Psoas muscle (tissue), 8 donors: ENCODE data around the gene PC. TPM values are rescaled to one million over a fixed set of nuclear protein-coding genes. Genes with fewer than 3 reads are reported as not detected.
"Not testable (repeated sequence)": the region's sequence is repeated elsewhere in the genome, so short reads cannot be mapped to it uniquely, and the experiment has no call there.

ENCODE experiments used
- ATAC-seq, 4 donors: fragments of 200-7000 bp; cut with Tn5 transposase; one replicate each; pipeline ENCODE4 v1.9.1; 2020; ENCODE audit warnings: moderate library complexity in 3 of 4, mild to moderate bottlenecking in 2 of 4
- DNase-seq, 2 donors: peaks; one replicate each; pipeline ENCODE4 v3.0.0-alpha.2; 2020
- H3K27ac ChIP-seq: fragments of 200-600 bp; one replicate; pipeline ENCODE4 v1.8.0; 2022
- H3K27me3 ChIP-seq, 3 donors: fragments of 200-600 bp in 1 of 3; one replicate each; pipeline versions ENCODE4 v1.6.1 to v1.8.0; 2013 to 2022; ENCODE audit warnings: low read length in 2 of 3, mild to moderate bottlenecking in 2 of 3, moderate library complexity in 1 of 3; ENCODE audit not compliant: insufficient read depth in 3 of 3
- H3K36me3 ChIP-seq, 2 donors: fragments of 200-600 bp in 1 of 2; one replicate each; pipeline versions ENCODE4 v1.6.1 to v1.8.0; 2013 to 2022; ENCODE audit warnings: low read depth in 1 of 2, mild to moderate bottlenecking in 1 of 2, moderate library complexity in 1 of 2; ENCODE audit not compliant: insufficient read depth in 1 of 2
- H3K4me1 ChIP-seq: fragments of 200-600 bp; one replicate; pipeline ENCODE4 v1.8.0; 2022
- H3K4me3 ChIP-seq: fragments of 200-600 bp; one replicate; pipeline ENCODE4 v1.8.0; 2022; ENCODE audit warnings: mild to moderate bottlenecking
- H3K9me3 ChIP-seq: fragments of 200-600 bp; one replicate; pipeline ENCODE4 v1.8.0; 2022
- WGBS, 3 donors: extraction: QIAGEN DNeasy Blood & Tissue Kit; methylation state at CpG; one replicate each; pipeline versions ENCODE4 v1.1.6 to v1.1.7; 2013; 5-methylcytosine and 5-hydroxymethylcytosine counted together
- intact Hi-C, 2 donors: fragments of 100-400 bp; cut with DNase I; formaldehyde crosslinking; loops; one replicate each; pipeline versions ENCODE4 v1.11.0 to v1.14.2; 2022
- polyA plus RNA-seq, 3 donors: library from polyadenylated mRNA; stranded (reverse); fragments of 200-250 nt; gene quantifications; one replicate each; pipeline ENCODE4 v1.2.3, GENCODE V29; 2013
- total RNA-seq, 4 donors: library from RNA; stranded (reverse); fragmentation: NEBNext Ultra II Directional in 2 of 4; extraction: Animal tissue kit (Norgen Biotek cat#: 25700) in 2 of 4; gene quantifications; one replicate each; pipeline versions ENCODE4 v1.2.1 to v1.2.4, GENCODE V29; 2021 to 2023
- TF ChIP-seq, protein P1 (sequence below): fragments of 200-600 bp; IDR thresholded peaks from one replicate; pipeline ENCODE4 v1.8.0; 2022; ENCODE audit warnings: antibody characterized with exemption
- donor health status: healthy with polysubstance abuse.
- donor health status: DM: no; HTN: no; CAD: no; lungs with moderate emphysema.
- donor health status: Bipolar disorder and iron deficiency.
- donor health status: healthy.
- donor health status: DM: yes; HTN: yes; CAD: no.
- donor health status: DM: no; HTN: no; CAD: no.
- donor health status: DM: no; HTN: no; CAD: no.
- donor health status: DM: yes; HTN: yes; CAD: no.

The PC gene
- total and polyA plus RNA-seq, 7 donors = 11.1 to 48.8 (median 18.3) TPM

- Histone ChIP-seq H3K9me3 (no peaks in the 10 kb centered on the region), H3K4me1 (no peaks in the 10 kb centered on the region), H3K27me3 (no peaks in the 10 kb centered on the region), H3K27ac (no peak overlapping the region), H3K36me3 (no peaks in the 10 kb centered on the region), H3K4me3 (no peak overlapping the region)
- TF ChIP-seq, protein P1, sequence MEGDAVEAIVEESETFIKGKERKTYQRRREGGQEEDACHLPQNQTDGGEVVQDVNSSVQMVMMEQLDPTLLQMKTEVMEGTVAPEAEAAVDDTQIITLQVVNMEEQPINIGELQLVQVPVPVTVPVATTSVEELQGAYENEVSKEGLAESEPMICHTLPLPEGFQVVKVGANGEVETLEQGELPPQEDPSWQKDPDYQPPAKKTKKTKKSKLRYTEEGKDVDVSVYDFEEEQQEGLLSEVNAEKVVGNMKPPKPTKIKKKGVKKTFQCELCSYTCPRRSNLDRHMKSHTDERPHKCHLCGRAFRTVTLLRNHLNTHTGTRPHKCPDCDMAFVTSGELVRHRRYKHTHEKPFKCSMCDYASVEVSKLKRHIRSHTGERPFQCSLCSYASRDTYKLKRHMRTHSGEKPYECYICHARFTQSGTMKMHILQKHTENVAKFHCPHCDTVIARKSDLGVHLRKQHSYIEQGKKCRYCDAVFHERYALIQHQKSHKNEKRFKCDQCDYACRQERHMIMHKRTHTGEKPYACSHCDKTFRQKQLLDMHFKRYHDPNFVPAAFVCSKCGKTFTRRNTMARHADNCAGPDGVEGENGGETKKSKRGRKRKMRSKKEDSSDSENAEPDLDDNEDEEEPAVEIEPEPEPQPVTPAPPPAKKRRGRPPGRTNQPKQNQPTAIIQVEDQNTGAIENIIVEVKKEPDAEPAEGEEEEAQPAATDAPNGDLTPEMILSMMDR = no peak
- DNase-seq (no peak), ATAC-seq (no peak)
- 91% methylated on average over 5 of the region's 5 CpGs for WGBS, 3 donors
- intact Hi-C loops = no loop called here
These were observed 143.5 kb downstream of the PC start for GRCh38 chr11:66814678-66815077.

- H3K27me3 ChIP-seq = no peaks in the 10 kb centered on the region
- no peak overlapping the region for H3K4me3 ChIP-seq
- TF ChIP-seq, protein P1 = no peak
- H3K36me3 ChIP-seq = no peaks in the 10 kb centered on the region
- H3K9me3 ChIP-seq = no peaks in the 10 kb centered on the region
- intact Hi-C loops = no loop called here
- WGBS, 3 donors = 88 to 97% (median 92%) methylated on average over 1 of the region's 1 CpG
- no peak overlapping the region for H3K27ac ChIP-seq
- no peak for ATAC-seq
- no peak for DNase-seq
- no peaks in the 10 kb centered on the region for H3K4me1 ChIP-seq
These were observed 147.5 kb downstream of the PC start for GRCh38 chr11:66810576-66811185.

GRCh38 chr11:66809592-66809991, 148.6 kb downstream of the PC start:
- 93 to 94% (median 94%) methylated on average over 3 of the region's 3 CpGs for WGBS, 3 donors

GRCh38 chr11:66800720-66801428, 157.3 kb downstream of the PC start:
- intact Hi-C loops = no loop called here
- Histone ChIP-seq H3K4me1 (no peaks in the 10 kb centered on the region), H3K27ac (no peak overlapping the region), H3K4me3 (no peak overlapping the region), H3K9me3 (no peaks in the 10 kb centered on the region), H3K36me3 (no peaks in the 10 kb centered on the region), H3K27me3 (no peaks in the 10 kb centered on the region)
- no peak for DNase-seq
- TF ChIP-seq, protein P1 = no peak
- WGBS, 3 donors = 92 to 95% (median 93%) methylated on average over 5 of the region's 5 CpGs
- no peak for ATAC-seq

More at GRCh38 chr11:66809592-66809991, 148.6 kb downstream of the PC start:
- intact Hi-C loops = no loop called here
- no peak for ATAC-seq
- Histone ChIP-seq H3K4me1 (no peaks in the 10 kb centered on the region), H3K27ac (no peak overlapping the region), H3K36me3 (no peaks in the 10 kb centered on the region), H3K9me3 (no peaks in the 10 kb centered on the region), H3K27me3 (no peaks in the 10 kb centered on the region), H3K4me3 (no peak overlapping the region)
- TF ChIP-seq, protein P1 = no peak
- no peak for DNase-seq

GRCh38 chr11:66799815-66800214, 158.4 kb downstream of the PC start:
- H3K4me1 ChIP-seq, intact Hi-C loops, H3K27me3 ChIP-seq, ATAC-seq, H3K27ac ChIP-seq, H3K9me3 ChIP-seq, H3K36me3 ChIP-seq, H3K4me3 ChIP-seq, DNase-seq: not testable (repeated sequence)

Other genes with a start within 250 kb of the PC start
- 1 to 10 TPM in 1 of 4 donors, under 1 TPM in 3; 0.08 to 1.4 (median 0.72) TPM for gene SPTBN2, start 229.2 kb downstream of the PC start, total RNA-seq
- under 1 TPM in 2 of 3 donors, not detected in 1; 0.08 to 0.16 TPM for gene SPTBN2, start 229.2 kb downstream of the PC start, polyA plus RNA-seq
- gene RCE1, start 114.9 kb downstream of the PC start, total RNA-seq = 1 to 10 TPM; 3.1 to 5.0 (median 4.3) TPM
- gene RCE1, start 114.9 kb downstream of the PC start, polyA plus RNA-seq = 10 to 100 TPM in 1 of 3 donors, 1 to 10 TPM in 2; 4.2 to 13.2 (median 5.1) TPM
- gene LRFN4, start 101.3 kb downstream of the PC start, total RNA-seq = 10 to 100 TPM in 3 of 4 donors, 1 to 10 TPM in 1; 7.4 to 11.8 (median 10.7) TPM
- gene LRFN4, start 101.3 kb downstream of the PC start, polyA plus RNA-seq = 10 to 100 TPM in 2 of 3 donors, 1 to 10 TPM in 1; 8.5 to 16.6 (median 15.3) TPM
- not detected for gene C11orf86, start 16.9 kb upstream of the PC start, total RNA-seq
- gene C11orf86, start 16.9 kb upstream of the PC start, polyA plus RNA-seq = under 1 TPM in 2 of 3 donors, not detected in 1; 0.04 to 0.10 TPM
- gene SYT12, start 64.8 kb upstream of the PC start, total RNA-seq = under 1 TPM in 3 of 4 donors, not detected in 1; 0.20 to 0.61 (median 0.48) TPM
- gene SYT12, start 64.8 kb upstream of the PC start, polyA plus RNA-seq = under 1 TPM; 0.17 to 0.38 (median 0.18) TPM
- gene RHOD, start 98.5 kb upstream of the PC start, total RNA-seq = 10 to 100 TPM in 3 of 4 donors, 1 to 10 TPM in 1; 9.7 to 41.7 (median 27.5) TPM
- 10 to 100 TPM; 14.2 to 56.5 (median 20.9) TPM for gene RHOD, start 98.5 kb upstream of the PC start, polyA plus RNA-seq
- 10 to 100 TPM; 51.1 to 61.4 (median 54.5) TPM for gene KDM2A, start 160.9 kb upstream of the PC start, total RNA-seq
- 10 to 100 TPM; 26.6 to 67.9 (median 28.0) TPM for gene KDM2A, start 160.9 kb upstream of the PC start, polyA plus RNA-seq